GM03348 (cell line): ENCODE data around the gene DNAJC6.
"Not testable (repeated sequence)": the region's sequence is repeated elsewhere in the genome, so short reads cannot be mapped to it uniquely, and the experiment has no call there.

Experiments
- DNase-seq: peaks from one replicate; pipeline ENCODE4 v3.0.0; 2012; ENCODE audit warnings: low spot score

DNAJC6 gene

DNA sequence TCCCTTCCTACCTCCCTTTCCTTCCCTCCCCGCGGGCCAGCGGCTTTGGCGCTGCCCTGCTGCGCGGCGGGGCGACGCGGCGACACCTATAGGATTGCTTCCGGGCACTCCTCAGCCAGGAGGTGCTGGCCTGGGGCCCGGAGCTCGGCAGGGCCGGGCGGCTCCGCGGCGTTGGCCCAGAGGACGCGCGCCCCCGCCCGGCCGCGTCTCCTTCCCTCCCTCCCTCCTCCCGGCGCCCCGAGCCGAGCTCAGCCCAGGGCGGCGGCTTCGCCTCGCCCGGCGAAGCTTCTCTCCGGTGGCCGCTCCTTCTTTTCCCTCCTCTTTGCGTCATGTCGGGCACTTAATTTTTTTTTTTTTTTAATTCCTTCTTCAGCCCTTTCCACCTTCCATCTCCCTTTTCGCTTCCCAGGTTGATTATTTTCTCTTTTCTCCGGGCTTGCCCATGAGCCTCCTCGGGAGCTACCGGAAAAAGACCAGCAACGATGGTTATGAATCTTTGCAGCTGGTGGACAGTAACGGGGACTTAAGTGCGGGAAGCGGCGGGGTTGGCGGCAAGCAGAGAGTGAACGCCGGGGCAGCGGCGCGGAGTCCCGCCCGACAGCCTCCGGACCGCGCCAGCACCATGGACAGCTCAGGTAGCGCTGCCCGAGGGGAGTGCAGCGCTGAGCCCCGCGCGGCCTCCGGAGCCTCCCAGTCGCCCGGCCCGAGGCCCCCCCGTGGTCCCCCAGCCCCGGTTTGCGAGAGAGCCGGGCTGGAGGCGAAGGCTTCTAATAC lies at the start of gene DNAJC6:
Gene DNAJC6, plus strand, starts transcription at position 240 of the 774 bp plus-strand sequence. Its CDS starts 203 bp downstream, at position 443.
- DNase-seq: peak; percentile 89

DNA sequence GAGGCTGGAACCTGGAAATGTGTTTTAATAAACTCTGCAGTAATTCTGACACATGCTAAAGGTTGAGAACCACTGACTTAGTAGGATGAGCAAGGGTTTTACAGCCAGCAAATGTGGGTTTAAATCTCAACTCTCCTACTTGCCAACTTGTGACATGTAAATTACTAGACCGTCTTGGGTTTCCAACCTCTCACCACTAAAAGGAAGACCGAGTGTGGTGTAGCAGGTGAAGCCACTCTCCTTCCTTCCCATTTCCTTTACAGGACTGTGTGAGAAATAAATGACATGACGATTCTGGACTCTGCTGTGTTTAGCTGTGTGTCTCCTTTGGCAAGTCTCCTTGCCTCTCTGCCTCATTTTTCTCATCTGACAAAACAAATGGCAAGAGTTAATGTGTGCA lies 49.5 kb upstream of the DNAJC6 start:
- no peak for DNase-seq

DNA sequence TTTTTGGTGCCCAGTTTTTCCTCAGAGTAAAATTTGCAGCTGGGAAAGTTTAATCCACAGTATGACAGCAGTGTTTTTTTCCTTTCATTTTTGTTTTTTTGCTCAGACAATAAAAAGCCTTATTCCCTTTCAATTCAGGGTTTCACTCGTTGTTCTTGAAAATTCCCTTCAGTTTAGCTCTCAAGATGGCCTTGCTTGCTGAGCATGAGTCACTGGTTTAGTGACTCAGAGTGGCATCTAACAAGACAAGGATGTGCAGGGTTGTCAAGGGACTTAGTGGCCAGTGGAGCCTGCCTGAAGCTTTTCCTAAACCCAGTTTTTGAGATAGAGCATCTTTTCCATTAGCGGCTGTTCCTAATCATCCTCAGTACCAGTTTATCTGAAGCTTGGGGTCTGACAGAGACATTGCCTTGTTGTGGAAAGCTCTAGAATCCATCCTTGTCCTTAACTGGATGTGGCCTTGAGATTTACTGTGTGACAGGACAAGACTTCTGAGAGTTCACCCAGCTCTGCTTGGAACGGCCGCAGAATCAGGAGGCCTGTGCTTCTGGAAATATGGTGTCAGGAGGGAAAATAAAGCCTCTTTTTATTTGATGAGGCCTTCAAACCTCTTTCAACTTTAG lies 48.4 kb upstream of the DNAJC6 start:
- DNase-seq: peak; percentile 59

DNA sequence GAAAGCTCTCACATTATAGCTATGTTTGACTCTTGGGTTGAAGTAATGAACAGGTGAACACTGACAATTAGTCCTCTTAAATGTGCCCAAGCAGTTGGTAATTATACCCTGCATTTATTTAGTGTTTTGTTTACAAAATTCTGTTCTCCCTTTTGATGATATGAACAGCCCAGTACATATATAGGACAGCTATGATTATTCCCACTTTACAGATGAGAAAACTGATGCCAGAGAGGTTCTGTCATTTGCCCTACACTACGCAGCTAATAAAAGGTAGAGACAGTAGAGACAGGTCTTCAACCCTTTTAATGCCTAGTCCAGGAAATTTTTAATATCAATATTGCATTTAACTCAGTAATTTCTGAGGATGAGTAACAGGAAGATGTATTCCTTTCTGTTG lies 46.1 kb upstream of the DNAJC6 start:
- DNase-seq: no peak

DNA sequence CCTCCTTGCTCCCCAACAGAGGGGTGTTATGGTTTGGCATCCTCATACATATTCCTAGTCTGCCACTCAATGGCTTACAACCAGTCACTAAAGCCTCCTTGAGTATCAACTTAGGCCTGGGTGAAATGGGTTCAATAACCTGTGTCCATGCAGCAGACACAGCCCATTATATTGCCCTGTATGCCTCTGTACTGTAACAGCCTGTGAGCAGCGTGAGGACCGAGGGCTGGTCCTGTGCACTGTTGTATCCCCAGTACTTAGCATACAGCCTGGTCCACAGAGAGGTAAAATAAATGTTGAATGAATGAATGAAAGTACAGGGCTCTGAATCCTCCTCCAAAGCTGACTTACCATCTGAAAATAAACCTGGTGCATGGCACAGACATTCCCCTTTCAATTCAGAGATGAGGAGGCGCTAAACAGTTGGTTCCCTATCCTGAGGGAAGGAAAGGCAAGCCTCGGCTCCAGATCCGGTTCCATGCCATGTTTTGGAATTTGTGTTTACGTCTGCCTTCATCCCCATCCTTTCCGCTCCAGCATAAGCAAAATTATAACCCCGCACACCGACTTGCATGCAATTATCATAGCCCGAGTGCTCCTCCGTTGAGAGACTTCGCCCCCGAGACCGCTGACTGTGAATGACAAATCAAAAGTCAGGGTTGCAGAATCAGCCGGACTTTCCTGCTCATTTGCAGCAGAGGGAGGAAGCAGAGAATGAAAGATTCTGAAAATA lies 45.0 kb upstream of the DNAJC6 start:
- DNase-seq: peak; percentile 61

DNA sequence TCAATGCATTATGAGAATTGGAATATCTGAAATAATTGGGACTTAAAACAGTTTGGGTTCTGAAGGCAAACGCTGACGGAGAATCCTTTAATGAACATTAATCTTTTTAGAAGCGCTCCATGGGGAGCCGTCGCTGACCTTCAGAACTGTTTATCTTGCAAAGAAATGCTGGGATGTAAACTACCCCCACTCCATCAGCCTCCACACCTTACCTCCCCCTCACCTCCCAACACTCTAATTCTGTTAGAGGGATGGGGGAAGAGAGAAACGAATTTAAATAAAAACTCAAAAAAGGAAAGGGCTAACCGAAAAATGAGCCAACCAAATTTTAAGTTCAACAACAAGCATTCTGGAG lies 44.1 kb upstream of the DNAJC6 start:
- DNase-seq: no peak

DNA sequence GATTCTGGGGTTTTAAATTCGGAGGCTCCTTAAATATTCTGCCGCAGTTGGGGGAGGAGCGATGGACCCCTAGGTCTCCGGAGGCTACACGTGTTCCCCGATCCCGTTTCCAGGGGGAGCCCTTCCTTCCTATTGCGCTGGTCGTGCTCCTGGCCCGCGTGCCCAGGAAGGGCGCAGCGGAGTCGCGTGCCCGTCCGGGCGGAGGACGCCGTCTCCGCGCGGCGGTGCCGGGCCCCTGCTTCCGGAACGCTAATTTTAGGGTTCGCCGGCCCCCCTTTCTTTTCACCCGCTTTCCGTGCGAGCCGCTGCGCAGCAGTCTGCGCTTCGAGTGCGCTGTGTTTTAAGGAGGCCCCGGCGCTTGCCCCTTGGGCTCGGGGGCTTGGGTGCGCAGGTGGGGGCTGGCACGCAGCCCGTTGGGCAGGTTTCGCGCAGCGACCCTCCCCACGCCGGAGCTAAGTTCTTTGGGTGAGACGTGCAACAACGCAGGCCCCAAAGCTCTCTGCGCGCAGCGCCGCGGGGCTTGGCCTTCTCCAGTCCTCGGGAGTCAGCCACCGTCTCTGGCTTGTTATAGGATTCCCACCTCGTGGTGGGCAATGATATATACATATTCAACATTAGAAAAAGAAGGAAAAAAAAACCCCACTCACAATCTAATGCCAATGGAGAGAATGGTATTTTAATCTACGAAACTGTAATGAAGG lies 43.5 kb upstream of the DNAJC6 start:
- peak; percentile 78 for DNase-seq

DNA sequence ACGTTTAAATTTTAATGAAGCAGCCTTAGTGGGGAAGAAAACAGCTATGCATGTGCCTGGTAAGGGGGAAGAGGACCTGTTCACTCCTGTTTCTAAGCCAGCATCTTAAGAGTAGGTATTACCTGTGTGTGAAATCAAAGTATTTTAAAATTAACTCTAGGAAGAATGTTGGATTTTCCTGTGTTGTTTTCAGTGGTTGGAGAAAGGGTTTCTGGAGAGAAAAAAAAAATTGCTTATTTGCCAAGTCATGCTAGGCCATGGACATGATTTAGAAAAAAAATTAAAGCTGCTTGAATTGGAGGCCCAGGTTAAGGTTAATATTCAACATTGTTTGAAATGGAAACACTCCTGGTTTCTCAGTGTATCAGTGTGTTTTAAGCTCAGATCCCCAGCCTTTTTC lies 42.9 kb upstream of the DNAJC6 start:
- no peak for DNase-seq

DNA sequence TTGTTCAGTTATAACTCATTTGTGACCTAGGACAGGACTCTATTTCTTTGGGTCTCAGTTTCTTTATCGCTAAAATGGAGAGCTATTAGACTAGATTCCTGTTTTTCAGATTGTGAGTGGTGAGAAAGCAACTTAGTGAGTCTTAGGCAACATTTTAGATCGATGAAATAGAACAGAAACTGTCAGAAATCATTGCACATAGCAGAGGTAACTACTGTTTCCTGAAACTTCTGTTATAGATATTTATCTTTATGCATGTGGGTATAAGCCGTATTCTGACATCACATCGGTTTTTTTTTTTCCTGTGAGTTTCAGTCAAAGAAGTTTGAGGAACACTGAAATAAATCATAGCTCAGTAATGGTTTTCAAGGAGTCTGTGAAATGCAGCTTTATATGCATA lies 42.1 kb upstream of the DNAJC6 start:
- no peak for DNase-seq

DNA sequence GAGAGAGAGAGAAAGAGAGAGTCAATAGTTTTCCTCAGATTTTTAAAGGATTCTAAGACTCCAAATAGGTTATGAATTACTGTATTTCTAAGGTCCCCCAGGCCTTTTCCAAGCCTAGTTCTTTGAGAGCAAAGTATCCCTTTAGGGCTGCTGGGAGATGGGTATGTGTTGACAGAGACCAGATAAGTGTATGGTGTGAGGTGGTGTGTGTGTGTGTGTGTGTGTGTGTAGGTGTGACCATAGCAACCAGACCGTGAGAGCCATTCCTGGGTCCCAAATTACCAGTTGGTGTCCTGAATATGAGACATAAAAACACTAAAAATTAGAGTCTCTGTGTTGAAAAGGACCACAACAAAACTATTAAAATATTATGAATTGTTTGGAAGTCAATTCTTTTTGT lies 41.7 kb upstream of the DNAJC6 start:
- no peak for DNase-seq

DNA sequence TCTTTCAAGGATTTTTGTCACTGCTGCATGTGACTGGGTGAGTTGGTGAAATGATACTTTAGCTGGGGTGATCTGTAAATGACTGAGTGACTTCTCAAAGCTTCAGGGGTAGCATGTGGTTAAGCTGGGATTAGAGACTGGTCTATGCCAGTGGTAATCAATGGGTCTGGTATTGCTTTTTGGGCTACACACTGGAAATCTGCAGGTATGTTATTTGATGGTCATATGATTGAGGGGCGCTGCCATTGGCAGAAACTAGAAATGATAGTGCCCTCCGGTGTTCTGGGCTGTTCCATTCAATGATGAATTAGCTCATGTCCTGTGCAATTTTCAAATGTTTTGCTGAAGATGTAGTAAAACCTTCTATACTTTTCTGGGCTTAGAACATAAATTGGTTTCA lies 39.7 kb upstream of the DNAJC6 start:
- no peak for DNase-seq

DNA sequence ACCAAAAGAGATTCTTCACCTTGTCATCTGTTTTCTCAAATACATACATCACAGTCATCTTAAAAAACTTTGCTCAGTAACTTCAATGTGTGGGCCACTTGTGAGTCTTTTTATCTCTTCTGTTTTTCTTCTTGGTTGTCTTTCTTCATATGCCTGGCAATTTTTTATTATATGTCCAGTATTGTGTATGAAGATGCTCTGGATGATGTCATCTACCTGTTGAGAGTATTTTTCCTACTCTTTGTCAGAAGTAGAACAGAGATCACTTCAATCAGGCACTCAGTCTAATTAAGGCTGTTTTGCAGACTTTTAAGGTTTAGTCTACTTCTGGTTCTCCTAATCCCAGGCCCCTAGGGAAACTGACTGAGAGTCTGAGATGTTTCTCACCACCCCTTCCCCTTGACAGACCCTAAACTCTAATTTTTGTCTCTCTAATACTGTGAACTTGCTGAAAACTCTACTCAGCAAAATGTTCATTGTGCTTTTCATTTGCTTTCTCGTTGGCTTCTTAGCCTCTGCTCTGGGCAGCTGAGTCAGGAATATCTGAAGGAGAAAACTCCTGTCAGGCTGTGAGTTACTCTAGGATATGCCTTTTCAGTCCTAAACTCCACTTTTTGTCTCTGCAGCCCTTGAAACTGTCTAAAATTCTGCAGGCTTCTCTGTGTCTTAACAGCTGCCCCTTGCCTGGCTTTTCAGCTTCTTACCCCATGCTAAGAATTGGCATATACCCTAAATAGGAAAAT lies 33.0 kb upstream of the DNAJC6 start:
- no peak for DNase-seq

DNA sequence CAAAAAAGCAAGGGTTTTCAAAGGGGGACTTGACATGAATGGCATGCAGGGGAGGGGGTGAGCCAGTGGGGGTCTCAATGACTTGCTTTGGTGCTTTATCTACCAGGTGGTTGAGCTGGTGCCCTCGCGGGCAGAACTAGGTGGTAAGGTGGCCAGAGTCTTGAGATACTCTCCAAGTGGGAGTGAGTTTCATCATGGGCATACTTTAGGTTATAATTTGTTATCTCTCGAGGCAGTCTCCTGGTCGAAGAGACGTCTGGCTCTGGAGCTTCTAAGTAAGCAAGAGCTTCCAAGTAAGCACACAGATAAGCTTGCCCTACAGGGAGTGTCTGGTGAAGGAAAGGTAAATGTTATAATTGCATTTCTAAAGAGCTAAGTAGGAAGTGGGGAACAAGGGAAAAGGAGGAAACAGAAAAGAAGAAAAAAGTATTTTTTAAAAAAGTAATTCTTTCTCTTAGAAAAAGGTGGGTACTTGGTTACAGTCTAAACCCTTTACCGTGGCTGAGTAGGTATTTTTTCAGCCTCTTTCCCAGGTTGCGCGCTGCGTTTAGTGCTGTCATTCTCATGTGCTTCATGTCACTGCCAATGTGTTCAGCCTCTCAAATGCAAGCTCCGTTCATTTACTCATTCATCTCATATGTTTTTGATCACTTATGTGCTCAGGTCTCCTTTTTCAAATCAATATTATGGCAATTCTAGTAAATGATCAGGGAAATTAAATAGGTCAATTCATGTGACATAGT lies 31.6 kb upstream of the DNAJC6 start:
- DNase-seq: no peak

DNA sequence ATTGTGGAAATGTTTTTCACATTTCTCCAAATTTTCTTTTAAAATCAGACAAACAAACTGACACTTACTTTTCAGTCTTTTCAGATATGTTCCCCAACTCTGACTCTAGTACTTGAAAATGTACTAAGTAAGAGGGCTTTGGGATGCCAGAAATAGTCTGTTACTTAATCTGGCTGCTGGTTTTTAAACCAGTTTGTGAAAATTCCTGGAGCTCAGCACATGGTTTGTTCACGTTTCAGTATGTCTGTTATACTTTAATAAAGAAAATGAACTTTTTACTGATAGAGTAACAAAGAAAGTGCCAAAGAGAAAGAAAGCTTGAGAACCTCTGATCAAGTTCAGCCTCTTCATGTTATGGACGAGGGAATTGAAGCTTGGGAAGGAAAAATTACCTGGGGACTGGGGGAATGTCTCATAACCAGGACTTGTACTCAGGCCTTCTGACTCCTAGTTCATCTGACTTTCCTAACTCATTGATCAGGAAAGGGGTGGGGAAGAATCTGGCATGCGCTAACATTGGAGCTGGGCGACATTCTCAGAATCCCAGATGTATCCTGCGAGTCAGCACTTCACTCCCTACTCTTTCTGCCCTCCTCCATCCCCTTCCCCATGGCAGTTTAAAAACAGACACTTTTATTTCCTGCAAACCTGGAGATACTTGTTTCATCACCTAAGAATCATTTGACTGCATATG lies 30.8 kb upstream of the DNAJC6 start:
- DNase-seq: no peak

DNA sequence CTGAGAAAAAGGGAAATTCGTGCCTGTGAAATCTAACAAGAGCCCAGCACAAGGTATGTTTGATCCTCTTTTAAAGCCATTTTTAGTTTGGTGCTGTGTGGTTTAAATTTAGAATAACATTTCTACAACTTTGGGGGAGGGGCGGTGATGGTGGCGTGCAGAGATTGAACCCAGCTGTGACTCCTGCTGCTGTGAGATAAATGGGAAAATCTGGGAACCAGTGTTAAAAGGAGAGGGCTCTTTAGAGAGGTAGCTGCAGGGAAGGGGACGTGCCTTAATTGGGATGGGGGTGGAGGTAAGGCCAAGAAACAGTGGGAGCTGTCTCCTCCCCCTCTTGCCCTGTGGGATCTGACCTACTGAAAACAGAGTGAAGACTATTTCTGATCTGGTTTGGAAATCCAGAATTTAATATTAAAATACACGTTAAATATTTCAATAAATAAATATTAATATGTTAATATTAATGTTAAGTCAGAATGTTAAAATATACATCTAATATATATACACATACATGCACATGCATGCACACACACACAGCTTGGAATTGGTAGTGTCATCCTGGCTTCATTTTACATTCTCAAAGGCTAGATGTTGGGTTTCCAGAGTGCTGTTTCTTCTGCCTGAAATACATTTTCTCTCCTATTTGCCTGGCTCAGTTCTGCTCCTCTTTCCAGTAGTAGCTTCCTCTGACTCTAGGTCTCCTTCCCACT lies 30.1 kb upstream of the DNAJC6 start:
- no peak for DNase-seq

DNA sequence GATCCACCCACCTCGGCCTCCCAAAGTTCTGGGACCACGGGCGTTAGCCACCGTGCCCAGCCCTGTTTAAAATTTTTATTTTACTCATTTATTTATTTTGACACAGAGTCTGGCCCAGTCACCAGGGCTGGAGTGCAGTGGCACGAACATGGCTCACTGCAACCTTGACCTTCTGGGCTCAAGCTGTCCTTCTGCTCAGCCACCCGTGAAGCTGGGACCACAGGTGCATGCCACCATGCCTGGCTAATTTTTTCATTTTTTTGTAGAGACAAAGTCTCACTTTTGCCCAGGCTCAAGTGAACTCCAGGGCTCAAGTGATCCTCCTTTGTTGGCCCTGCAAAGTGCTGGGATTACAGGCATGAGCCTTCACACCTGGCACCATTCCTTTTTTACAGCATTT lies 27.5 kb upstream of the DNAJC6 start:
- DNase-seq: no peak

DNA sequence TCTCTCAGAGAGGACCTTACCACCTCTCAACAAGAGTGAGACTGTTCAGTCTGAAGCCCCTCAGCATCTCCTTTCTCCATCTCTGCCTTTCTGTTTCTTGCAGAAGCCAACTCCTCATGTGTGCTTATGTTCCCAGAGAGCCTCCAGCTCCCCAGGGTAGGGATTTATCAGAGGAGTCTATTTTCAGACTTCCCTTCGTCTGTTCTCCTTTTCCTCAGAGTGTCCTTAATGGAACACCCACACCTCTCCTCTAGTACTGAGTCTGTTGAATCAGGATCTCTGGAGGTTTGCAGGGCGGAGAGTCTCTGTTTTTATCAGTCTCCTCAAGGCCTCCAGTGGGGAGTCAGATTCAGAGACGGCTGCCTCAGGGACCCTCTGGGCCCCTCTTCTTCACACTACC lies 25.1 kb upstream of the DNAJC6 start:
- no peak for DNase-seq

DNA sequence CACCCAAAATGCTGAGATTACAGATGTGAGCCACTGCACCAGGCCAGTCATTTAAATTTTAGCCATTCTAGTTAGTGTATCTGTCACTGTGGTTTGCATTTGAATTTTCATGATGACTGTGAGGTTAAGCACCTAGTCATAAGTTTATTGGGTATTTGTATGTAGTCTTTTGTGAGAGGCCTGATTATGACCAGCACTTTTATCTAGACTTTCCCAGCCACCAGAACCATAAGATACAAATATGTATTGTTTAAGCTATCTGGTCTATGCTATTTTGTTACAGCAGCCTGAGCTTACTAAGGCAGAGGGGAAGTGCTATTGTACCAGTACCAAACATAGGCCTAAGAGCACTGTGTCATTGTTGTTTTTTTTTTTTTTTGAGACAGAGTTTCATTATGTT lies 19.9 kb upstream of the DNAJC6 start:
- no peak for DNase-seq

DNA sequence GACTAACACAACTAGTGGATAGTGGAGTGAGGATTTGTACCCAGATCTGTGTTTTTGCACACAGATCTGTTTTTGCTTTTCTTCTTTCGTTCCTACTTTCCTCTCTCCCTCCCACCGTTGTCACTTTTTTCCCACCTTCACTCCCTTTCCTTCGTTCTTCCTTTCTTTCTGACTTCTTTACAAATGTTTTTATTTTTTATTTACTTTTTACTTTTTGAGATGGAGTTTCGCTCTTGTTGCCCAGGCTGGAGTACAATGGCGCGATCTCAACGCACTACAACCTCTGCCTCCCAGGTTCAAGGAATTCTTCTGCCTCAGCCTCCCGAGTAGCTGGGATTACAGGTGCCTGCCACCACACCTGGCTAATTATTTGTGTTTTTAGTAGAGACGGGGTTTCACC lies 17.5 kb upstream of the DNAJC6 start:
- not testable (repeated sequence) for DNase-seq
